Subcutaneous adipose tissue (tissue), 4 donors: ENCODE measurements around the gene CDH4. TPM values are rescaled to one million over a fixed set of nuclear protein-coding genes. Genes with fewer than 3 reads are reported as not detected.

ENCODE experiments used
- total RNA-seq, 4 donors: library from RNA; depleted of rRNA; stranded (reverse); fragments of >200 nt; gene quantifications; one replicate each; pipeline ENCODE4 v1.1.0, GENCODE V29; 2016
- TF ChIP-seq, protein P1 (sequence below): fragments of 450-650 bp; IDR thresholded peaks from one replicate; pipeline ENCODE4 v1.5.1; 2016; ENCODE audit warnings: low read depth, mild to moderate bottlenecking, control low read depth, antibody characterized with exemption, moderate library complexity

The CDH4 gene
- total RNA-seq, 4 donors from 2014 or later, result not detected

DNA sequence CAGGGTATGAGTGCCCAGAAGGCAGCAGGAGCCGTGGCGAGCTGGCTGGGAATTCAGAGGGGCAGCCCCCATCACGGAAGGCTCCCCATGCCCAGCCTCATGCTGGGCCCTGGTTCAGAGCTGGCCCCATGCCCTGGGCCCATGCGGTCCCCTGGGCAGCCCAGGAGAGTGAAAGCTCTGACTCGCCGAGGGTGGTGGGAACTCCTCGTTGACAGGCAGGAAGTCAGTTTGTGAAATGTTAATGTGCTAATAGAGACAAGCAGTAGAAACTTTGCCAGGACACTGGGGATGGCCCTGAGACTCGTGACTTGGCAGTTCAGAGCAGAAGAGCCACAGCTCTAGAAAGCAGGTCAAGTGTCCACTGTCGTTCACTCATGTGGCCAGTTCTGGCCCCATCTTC, 460.6 kb downstream of the CDH4 start:
- TF ChIP-seq, protein P1, sequence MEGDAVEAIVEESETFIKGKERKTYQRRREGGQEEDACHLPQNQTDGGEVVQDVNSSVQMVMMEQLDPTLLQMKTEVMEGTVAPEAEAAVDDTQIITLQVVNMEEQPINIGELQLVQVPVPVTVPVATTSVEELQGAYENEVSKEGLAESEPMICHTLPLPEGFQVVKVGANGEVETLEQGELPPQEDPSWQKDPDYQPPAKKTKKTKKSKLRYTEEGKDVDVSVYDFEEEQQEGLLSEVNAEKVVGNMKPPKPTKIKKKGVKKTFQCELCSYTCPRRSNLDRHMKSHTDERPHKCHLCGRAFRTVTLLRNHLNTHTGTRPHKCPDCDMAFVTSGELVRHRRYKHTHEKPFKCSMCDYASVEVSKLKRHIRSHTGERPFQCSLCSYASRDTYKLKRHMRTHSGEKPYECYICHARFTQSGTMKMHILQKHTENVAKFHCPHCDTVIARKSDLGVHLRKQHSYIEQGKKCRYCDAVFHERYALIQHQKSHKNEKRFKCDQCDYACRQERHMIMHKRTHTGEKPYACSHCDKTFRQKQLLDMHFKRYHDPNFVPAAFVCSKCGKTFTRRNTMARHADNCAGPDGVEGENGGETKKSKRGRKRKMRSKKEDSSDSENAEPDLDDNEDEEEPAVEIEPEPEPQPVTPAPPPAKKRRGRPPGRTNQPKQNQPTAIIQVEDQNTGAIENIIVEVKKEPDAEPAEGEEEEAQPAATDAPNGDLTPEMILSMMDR, result no peak

DNA sequence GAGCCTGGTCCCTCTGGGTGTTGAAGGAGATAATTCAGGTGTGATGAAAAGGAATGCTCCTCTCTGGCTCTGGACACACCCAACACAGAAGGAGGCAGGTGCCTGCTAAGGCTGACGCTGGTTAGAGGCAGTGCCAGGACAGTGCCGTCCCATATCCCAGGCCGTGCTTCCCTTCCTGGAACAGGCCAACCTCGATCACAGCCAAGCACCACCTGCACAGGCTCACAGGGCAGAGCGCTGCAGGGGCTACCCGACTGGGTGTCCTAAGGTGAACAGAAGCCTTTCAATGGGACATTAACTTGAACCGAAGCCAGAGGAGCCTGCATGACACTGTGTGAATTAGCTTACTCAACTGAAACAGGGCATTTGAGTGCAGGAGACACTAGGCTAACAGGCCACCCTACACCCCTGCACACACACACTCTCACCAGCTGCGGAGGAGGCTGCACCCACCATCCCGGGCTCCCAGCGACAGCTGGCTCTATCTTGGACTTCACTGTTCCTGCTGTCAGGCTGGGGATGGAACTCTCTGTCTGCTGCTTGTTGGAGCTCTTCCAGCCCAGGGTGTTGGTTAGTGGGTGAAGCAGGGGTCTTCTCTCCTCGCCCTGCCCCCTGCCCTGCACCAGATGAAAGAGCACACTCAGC, 466.4 kb downstream of the CDH4 start:
- TF ChIP-seq, protein P1, result no peak

DNA sequence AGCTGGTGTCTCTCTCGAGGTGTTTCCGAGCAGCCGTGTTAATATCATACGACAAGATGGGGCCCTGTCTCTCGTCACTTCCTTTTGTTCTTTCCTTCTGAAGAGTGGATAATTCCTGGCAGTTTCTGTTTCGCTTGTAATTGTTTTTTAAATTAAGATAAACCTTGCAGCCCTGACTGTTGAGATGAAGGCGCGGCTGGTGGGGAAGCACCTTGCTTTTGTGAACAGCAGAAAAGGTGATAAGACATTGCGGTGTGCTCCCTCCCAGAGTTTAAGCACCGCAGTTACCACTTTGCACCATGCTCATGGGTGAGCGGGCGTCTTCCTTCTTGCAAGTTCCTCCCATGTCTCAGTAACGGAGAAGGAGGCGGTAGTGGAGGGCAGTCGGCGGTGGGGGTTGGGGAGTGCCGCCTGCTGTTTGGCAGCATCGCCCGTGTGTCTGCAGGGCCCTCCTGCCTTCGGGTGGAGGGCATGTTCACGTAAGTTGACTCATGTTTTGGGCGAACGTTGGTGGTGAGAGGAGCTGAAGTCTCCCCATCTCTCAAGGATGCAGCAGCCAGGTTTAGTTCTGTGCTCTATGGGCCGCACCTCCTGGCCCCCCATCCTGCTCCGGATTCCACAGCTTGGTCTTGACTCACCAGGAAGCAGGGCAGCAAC, 467.8 kb downstream of the CDH4 start:
- TF ChIP-seq, protein P1, result no peak

DNA sequence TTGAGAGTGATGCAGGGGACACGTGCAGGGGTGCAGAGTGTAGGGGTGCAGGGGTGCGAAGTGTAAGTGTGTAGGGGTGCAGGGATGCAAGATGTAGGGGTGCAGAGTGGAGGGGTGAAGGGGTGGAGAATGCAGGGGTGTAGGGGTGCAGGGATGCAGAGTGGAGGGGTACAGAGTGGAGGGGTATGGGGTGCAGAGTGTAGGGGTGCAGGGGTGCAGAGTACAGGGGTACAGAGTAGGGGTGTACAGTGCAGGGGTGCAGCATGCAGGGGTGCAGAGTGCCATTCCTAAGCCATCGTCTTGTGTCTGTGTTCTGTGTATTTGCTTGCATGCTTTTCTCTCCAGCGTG, 468.3 kb downstream of the CDH4 start:
- TF ChIP-seq, protein P1, result no peak

DNA sequence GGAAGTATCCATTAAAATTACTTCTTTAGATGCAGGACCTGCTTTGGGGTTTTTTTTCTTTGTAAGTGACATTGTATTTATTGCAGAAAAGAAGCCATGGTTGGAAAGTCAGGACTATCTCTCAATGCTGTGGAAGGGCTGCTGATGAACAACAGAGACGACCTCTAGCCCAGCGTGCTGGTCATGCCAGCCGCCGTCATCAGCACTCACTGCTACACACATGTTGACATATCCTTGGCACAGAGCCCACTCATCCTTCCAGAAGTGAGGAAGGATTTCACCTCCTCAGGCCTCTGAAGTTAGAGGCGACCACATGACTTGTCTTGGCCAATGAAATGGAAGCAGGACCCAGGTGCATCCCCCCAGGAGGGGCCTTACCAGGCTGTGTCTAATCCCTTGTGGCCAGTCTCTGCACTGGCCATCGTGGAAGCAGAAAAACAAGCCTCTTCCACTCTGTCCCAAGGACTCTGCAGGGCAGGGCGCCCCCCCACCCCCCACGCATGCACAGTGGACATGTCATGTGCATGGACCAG, 470.2 kb downstream of the CDH4 start:
- TF ChIP-seq, protein P1, result no peak

DNA sequence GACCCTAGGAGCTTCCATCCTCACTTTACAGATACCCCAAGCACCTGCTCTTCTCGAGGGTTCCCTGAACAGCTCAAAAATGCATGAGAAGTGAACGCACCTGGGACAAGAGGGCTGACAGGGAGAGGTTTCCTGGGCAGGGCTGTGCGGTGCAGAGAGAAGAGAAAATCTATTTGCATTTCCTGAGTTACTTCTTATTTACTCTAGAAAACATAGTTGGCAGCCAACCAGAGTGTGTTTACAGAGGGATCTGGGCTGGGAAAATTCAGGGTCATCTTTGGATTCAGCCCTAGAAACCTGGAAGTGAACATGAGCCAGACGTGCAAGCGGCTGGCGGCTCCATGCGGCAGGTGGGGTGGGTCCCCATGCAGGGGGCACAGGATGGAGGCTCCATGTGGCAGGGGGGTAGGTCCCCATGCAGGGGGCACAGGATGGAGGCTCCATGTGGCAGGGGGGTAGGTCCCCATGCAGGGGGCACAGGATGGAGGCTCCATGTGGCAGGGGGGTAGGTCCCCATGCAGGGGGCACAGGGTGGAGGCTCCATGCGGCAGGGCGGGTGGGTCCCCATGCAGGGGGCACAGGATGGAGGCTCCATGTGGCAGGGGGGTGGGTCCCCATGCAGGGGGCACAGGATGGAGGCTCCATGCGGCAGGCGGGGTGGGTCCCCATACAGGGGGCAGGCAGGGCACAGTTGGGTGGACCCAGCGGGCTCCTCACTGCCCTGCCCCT, 471.6 kb downstream of the CDH4 start:
- TF ChIP-seq, protein P1, result no peak

DNA sequence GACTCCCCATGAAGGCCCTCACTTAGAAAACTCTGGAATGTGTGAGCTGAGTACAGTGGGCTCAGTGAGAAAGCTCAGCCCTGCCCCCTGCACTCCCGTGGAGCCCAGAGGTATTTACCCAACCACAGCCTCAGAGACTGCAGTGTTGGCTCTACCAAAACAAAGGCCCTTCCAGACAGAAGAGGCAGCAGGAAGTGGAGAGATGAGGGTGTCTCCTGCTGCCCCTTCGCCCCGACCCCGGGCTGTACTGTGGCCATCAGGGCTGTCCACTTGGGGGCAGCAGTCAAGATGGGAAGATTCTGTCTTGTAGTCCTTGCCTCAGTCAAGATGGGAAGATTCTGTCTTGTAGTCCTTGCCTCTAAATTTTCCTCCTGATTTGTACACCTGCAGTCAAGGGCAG, 472.3 kb downstream of the CDH4 start:
- TF ChIP-seq, protein P1, result no peak
